Gastroesophageal sphincter (tissue), 3 donors: ENCODE data around the gene CTBP1.

Source experiments
- CTCF ChIP-seq, 4 experiments: fragments of 200-600 bp in 2 of 4; fragments of 450-650 bp in 2 of 4; sonication (generic) in 1 of 4; IDR thresholded peaks; one replicate each; pipeline ENCODE4 v1.5.1; 2017 to 2019; ENCODE audit warnings: antibody characterized with exemption in 4 of 4, mild to moderate bottlenecking in 2 of 4, moderate library complexity in 2 of 4
- EP300 ChIP-seq: sonication (generic); formaldehyde crosslinking; IDR thresholded peaks from one replicate; pipeline ENCODE4 v1.6.1; 2017; ENCODE audit warnings: antibody characterized with exemption, mild to moderate bottlenecking
- POLR2A ChIP-seq, 2 donors: fragments of 450-650 bp; IDR thresholded peaks; one replicate each; pipeline ENCODE4 v1.6.1; 2017; ENCODE audit warnings: antibody characterized with exemption in 2 of 2, mild to moderate bottlenecking in 2 of 2, moderate library complexity in 1 of 2
- POLR2AphosphoS5 ChIP-seq: sonication (generic); formaldehyde crosslinking; IDR thresholded peaks from one replicate; pipeline ENCODE4 v1.6.1; 2017; ENCODE audit warnings: antibody characterized with exemption

GRCh38 chr4:1193206-1194009 lies 55.5 kb downstream of the CTBP1 start:
- TF ChIP-seq POLR2A (IDR thresholded peaks at IDR 0.05): no peak
- TF ChIP-seq CTCF (IDR thresholded peaks at IDR 0.05): no peak
- no peak for TF ChIP-seq EP300
- no peak for TF ChIP-seq POLR2AphosphoS5
